DOHH2 (cell line): ENCODE results near the gene ABHD17C.

ENCODE experiments used
- H3F3A ChIP-seq: fragments of 200-600 bp; sonication (generic), shearing (Covaris generic); 2 replicates; pipeline ENCODE4 v1.6.0; 2016; ENCODE audit warnings: antibody characterized with exemption, mild to moderate bottlenecking; ENCODE audit not compliant: control insufficient read depth, insufficient read depth
- H3K27ac ChIP-seq: fragments of 200-600 bp; sonication (generic); 2 replicates; pipeline ENCODE4 v1.5.1; 2014; ENCODE audit warnings: low read depth, mild to moderate bottlenecking, low read length, moderate library complexity
- H3K27me3 ChIP-seq: fragments of 200-600 bp; sonication (generic); 2 replicates; pipeline ENCODE4 v1.6.1; 2014; ENCODE audit warnings: mild to moderate bottlenecking, low read length, mixed read lengths; ENCODE audit not compliant: control insufficient read depth
- H3K36me3 ChIP-seq: fragments of 200-600 bp; sonication (generic); 2 replicates; pipeline ENCODE4 v1.6.1; 2014; ENCODE audit warnings: mild to moderate bottlenecking, low read length, moderate library complexity, mixed read lengths; ENCODE audit not compliant: control insufficient read depth
- H3K4me1 ChIP-seq: fragments of 200-600 bp; sonication (generic); 2 replicates; pipeline ENCODE4 v1.6.1; 2014; ENCODE audit warnings: mild to moderate bottlenecking, low read length, mixed read lengths; ENCODE audit not compliant: control insufficient read depth
- H3K4me2 ChIP-seq: fragments of 200-600 bp; sonication (generic); 2 replicates; pipeline ENCODE4 v1.6.0; 2014; ENCODE audit warnings: mild to moderate bottlenecking, low read length, moderate library complexity
- H3K4me3 ChIP-seq: fragments of 200-600 bp; sonication (generic); 2 replicates; pipeline ENCODE4 v1.5.1; 2014; ENCODE audit warnings: mild to moderate bottlenecking, low read length, mixed read lengths
- H3K79me2 ChIP-seq: fragments of 200-600 bp; sonication (generic); 2 replicates; pipeline ENCODE4 v1.6.1; 2014; ENCODE audit warnings: mild to moderate bottlenecking, low read length, mixed read lengths; ENCODE audit not compliant: control insufficient read depth
- H3K9me2 ChIP-seq: fragments of 200-600 bp; sonication (generic); replicated peaks from 2 replicates; pipeline ENCODE4 v1.6.1; 2014; ENCODE audit warnings: mild to moderate bottlenecking, low read length, mixed read lengths; ENCODE audit not compliant: control insufficient read depth
- H3K9me3 ChIP-seq: fragments of 200-600 bp; sonication (generic); 2 replicates; pipeline ENCODE4 v1.6.1; 2014; ENCODE audit warnings: antibody characterized with exemption, low read length, mixed read lengths; ENCODE audit not compliant: control insufficient read depth, insufficient read depth
- H4K20me1 ChIP-seq: fragments of 200-600 bp; sonication (generic); 2 replicates; pipeline ENCODE4 v1.6.0; 2014; ENCODE audit warnings: low read depth, mild to moderate bottlenecking, antibody characterized with exemption, low read length, moderate library complexity; ENCODE audit not compliant: control insufficient read depth, insufficient read depth
- CTCF ChIP-seq: fragments of 200-600 bp; sonication (generic); IDR thresholded peaks from one replicate; pipeline ENCODE4 v1.5.1; 2014; ENCODE audit warnings: antibody characterized with exemption, mild to moderate bottlenecking, low read depth, low read length; ENCODE audit not compliant: poor library complexity, severe bottlenecking
- EZH2phosphoT487 ChIP-seq: fragments of 200-600 bp; sonication (generic); IDR thresholded peaks from 2 replicates; pipeline ENCODE4 v1.6.1; 2017; ENCODE audit warnings: borderline replicate concordance, mild to moderate bottlenecking, antibody characterized with exemption, low read length, moderate library complexity, mixed read lengths

ABHD17C gene

DNA sequence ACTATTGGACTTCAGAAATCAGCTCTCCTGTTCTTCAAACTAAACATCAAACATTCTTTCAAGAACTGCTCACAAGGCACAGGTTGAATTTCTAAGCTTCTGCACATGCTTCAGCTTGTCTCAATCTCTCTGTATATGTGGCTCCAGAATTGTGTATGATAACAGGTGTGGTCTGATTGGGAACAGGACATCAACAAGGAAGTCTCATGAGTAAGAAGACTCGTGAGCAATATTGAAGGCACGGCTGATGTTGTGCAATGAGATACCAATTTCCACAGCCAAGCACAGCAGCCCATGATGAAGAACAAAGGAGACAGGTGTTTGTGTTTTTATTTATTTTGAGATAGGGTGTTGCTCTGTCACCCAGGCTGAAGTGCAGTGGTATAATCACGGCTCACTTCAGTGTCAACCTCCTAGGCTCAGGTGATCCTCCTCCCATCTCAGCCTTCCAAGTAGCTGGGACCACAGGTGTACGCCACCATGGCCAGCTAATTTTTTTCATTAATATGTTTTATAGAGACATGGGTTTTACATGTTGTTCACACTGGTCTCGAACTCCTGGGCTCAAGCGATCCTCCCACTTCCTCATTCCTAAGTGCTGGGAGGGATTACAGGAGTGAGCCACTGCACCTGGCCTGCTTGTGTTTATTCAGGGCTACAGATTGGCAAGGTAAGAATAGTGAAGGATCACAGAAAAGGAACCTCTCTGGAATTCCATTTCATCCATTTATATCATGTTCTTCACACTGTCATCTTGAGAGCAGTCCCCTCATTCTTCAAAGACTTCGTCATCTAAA lies 32.2 kb upstream of the ABHD17C start:
- no peak overlapping the region for H3K4me2 ChIP-seq
- H4K20me1 ChIP-seq, result no peaks in the 10 kb centered on the region
- no peaks in the 10 kb centered on the region for H3K4me1 ChIP-seq
- no peaks in the 10 kb centered on the region for H3K9me3 ChIP-seq
- H3K27ac ChIP-seq, result no peak overlapping the region
- H3K9me2 ChIP-seq, result no peaks in the 10 kb centered on the region
- no peaks in the 10 kb centered on the region for H3F3A ChIP-seq
- TF ChIP-seq EZH2phosphoT487 (no peak), CTCF (no peak)
- H3K36me3 ChIP-seq, result no peaks in the 10 kb centered on the region
- H3K79me2 ChIP-seq, result no peaks in the 10 kb centered on the region
- no peak overlapping the region for H3K4me3 ChIP-seq
- H3K27me3 ChIP-seq, result 0 out of 2 replicates have a peak, but pooled peaks cover 3% of the 10 kb centered on the region

- Histone ChIP-seq H3K4me1 (no peaks in the 10 kb centered on the region), H3K27ac (no peak overlapping the region), H4K20me1 (no peaks in the 10 kb centered on the region), H3K4me3 (no peak overlapping the region), H3K4me2 (no peak overlapping the region), H3K9me2 (no peaks in the 10 kb centered on the region), H3K79me2 (no peaks in the 10 kb centered on the region), H3F3A (no peaks in the 10 kb centered on the region), H3K9me3 (no peaks in the 10 kb centered on the region), H3K36me3 (no peaks in the 10 kb centered on the region), H3K27me3 (peaks cover 3% of the 10 kb centered on the region; the same call in 1 of the 2 replicates)
- TF ChIP-seq CTCF (no peak), EZH2phosphoT487 (no peak)
These were observed 30.0 kb upstream of the ABHD17C start for GRCh38 chr15:80665151-80665550.

GRCh38 chr15:80667936-80668335 lies 27.2 kb upstream of the ABHD17C start:
- Histone ChIP-seq H3K9me2 (no peaks in the 10 kb centered on the region), H3K27ac (no peak overlapping the region), H3K4me2 (no peak overlapping the region), H3K9me3 (no peaks in the 10 kb centered on the region), H4K20me1 (no peaks in the 10 kb centered on the region), H3K4me3 (no peak overlapping the region), H3F3A (no peaks in the 10 kb centered on the region), H3K27me3 (no peaks in the 10 kb centered on the region; the same call in 1 of the 2 replicates), H3K4me1 (no peaks in the 10 kb centered on the region), H3K79me2 (no peaks in the 10 kb centered on the region), H3K36me3 (no peaks in the 10 kb centered on the region)
- TF ChIP-seq CTCF, result no peak
- no peak for TF ChIP-seq EZH2phosphoT487
